WTC11 (cell line): ENCODE data around the gene MACF1. TPM values are rescaled to one million over a fixed set of nuclear protein-coding genes. Genes with fewer than 3 reads are reported as not detected.

ENCODE experiments used
- ATAC-seq: fragments of 200-7000 bp; cut with Tn5 transposase; 2 replicates; pipeline ENCODE4 v1.10.0; 2021; ENCODE audit warnings: mild to moderate bottlenecking, moderate library complexity
- CTCF ChIA-PET: fragments of 300-600 bp; sonication (Branson Sonifier 250); formaldehyde crosslinking; loops from one replicate; lab custom pipeline; 2021; ENCODE audit warnings: antibody characterized with exemption; lab: Charles Lee
- POLR2A ChIA-PET: fragments of 350-600 bp; sonication (Branson Sonifier 250); formaldehyde crosslinking; loops from one replicate; lab custom pipeline; 2021; ENCODE audit warnings: antibody characterized with exemption; lab: Charles Lee
- DNase-seq: peaks from one replicate; pipeline ENCODE4 v3.0.0; 2021; ENCODE audit warnings: low spot score
- H3K27ac Mint-ChIP-seq: 2 replicates; pipeline ENCODE4 v1.8.0; 2021; ENCODE audit warnings: mixed read lengths
- H3K27me3 Mint-ChIP-seq: 2 replicates; pipeline ENCODE4 v1.8.0; 2021; ENCODE audit warnings: low read depth, mild to moderate bottlenecking, moderate library complexity, mixed read lengths
- H3K36me3 Mint-ChIP-seq: 2 replicates; pipeline ENCODE4 v1.8.0; 2021; ENCODE audit warnings: mixed read lengths
- H3K4me1 Mint-ChIP-seq: 2 replicates; pipeline ENCODE4 v1.8.0; 2022; ENCODE audit warnings: mixed read lengths
- H3K4me3 Mint-ChIP-seq: 2 replicates; pipeline ENCODE4 v1.8.0; 2021; ENCODE audit warnings: mild to moderate bottlenecking, moderate library complexity, mixed read lengths
- H3K9me3 Mint-ChIP-seq: 2 replicates; pipeline ENCODE4 v1.8.0; 2021; ENCODE audit warnings: mixed read lengths
- E2F5 ChIP-seq: sonication (generic); formaldehyde crosslinking; IDR thresholded peaks from 2 replicates; pipeline ENCODE4 v1.8.1; 2022; ENCODE audit warnings: mild to moderate bottlenecking, moderate library complexity, missing genetic modification reagents
- ELF4 ChIP-seq: sonication (generic); formaldehyde crosslinking; IDR thresholded peaks from 2 replicates; pipeline ENCODE4 v1.8.1; 2022; ENCODE audit warnings: low read depth, mild to moderate bottlenecking, moderate library complexity, missing genetic modification reagents
- ETV6 ChIP-seq: sonication (generic); formaldehyde crosslinking; IDR thresholded peaks from 2 replicates; pipeline ENCODE4 v1.8.1; 2022; ENCODE audit warnings: mild to moderate bottlenecking, missing genetic modification reagents
- MAX ChIP-seq: sonication (generic); formaldehyde crosslinking; IDR thresholded peaks from 2 replicates; pipeline ENCODE4 v1.8.0; 2022; ENCODE audit warnings: mild to moderate bottlenecking, missing genetic modification reagents
- TCF7 ChIP-seq: sonication (generic); formaldehyde crosslinking; IDR thresholded peaks from 2 replicates; pipeline ENCODE4 v1.8.0; 2022; ENCODE audit warnings: mild to moderate bottlenecking, low read depth, missing genetic modification reagents, moderate library complexity
- ZBTB21 ChIP-seq: sonication (generic); formaldehyde crosslinking; IDR thresholded peaks from 2 replicates; pipeline ENCODE4 v1.8.1; 2023; ENCODE audit warnings: mild to moderate bottlenecking, missing genetic modification reagents, borderline replicate concordance
- ZNF232 ChIP-seq: sonication (generic); formaldehyde crosslinking; IDR thresholded peaks from 2 replicates; pipeline ENCODE4 v1.8.0; 2022; ENCODE audit warnings: mild to moderate bottlenecking, missing genetic modification reagents
- ZNF263 ChIP-seq: sonication (generic); formaldehyde crosslinking; IDR thresholded peaks from 2 replicates; pipeline ENCODE4 v1.8.1; 2022; ENCODE audit warnings: low read depth, mild to moderate bottlenecking, moderate library complexity, missing genetic modification reagents
- ZNF317 ChIP-seq: sonication (generic); formaldehyde crosslinking; IDR thresholded peaks from 2 replicates; pipeline ENCODE4 v1.8.1; 2023; ENCODE audit warnings: low read depth, mild to moderate bottlenecking, moderate library complexity, missing genetic modification reagents, borderline replicate concordance
- ZNF671 ChIP-seq: fragments of 250-450 bp; sonication (Bioruptor Pico); IDR thresholded peaks from 2 replicates; pipeline ENCODE4 v1.8.0; 2021; ENCODE audit warnings: mild to moderate bottlenecking
- total RNA-seq: library from RNA; stranded (reverse); gene quantifications from 3 replicates; pipeline ENCODE4 v1.2.3, GENCODE V29; 2021
- TF ChIP-seq, protein P1 (sequence below): sonication (generic); formaldehyde crosslinking; IDR thresholded peaks from 2 replicates; pipeline ENCODE4 v1.8.0; 2023; ENCODE audit warnings: missing genetic modification reagents, mild to moderate bottlenecking, borderline replicate concordance
- TF ChIP-seq, protein P2 (sequence below): sonication (generic); formaldehyde crosslinking; IDR thresholded peaks from 2 replicates; pipeline ENCODE4 v1.8.0; 2022; ENCODE audit warnings: missing genetic modification reagents

The MACF1 gene
- total RNA-seq, 1 experiment from 2014 or later, result 327 TPM

DNA sequence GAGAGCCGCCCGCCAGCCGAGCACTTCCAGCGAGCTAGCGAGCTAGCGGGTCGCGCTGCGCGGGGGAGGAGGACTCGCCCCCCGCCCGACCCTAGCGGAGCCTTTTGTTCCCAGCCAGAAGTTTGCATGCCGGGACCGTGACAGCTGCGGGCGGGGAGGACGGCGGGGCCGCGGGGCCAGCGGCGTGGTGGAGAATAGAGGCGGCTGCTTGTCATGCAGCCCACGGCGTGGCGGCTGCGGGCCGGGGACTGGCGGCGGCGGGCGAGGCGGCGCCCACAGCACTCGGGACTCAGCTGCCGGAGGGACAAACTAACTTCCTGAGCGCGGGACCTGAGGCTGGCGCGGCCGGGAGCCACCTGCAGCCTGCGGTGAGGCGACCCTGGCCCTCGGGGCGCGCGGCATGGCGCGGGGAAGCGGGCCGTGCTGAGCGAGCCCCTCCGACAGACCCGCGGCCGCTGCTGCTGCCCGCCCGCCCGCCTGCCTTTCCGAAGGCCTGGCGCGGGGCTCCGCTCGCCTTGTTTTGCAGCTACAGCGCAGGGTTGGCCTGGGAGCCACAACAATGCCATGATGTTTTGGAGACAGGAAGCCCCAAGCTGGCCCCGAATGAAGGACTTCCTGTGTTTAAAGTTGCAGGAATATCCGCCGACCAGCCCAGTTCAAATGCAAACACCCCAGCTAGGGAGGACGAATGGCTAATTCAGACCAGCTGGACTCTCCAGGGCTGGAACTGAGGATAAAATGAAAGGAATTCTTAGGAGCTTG, 204.7 kb downstream of the MACF1 start (continued):
- TF ChIP-seq, protein P1, sequence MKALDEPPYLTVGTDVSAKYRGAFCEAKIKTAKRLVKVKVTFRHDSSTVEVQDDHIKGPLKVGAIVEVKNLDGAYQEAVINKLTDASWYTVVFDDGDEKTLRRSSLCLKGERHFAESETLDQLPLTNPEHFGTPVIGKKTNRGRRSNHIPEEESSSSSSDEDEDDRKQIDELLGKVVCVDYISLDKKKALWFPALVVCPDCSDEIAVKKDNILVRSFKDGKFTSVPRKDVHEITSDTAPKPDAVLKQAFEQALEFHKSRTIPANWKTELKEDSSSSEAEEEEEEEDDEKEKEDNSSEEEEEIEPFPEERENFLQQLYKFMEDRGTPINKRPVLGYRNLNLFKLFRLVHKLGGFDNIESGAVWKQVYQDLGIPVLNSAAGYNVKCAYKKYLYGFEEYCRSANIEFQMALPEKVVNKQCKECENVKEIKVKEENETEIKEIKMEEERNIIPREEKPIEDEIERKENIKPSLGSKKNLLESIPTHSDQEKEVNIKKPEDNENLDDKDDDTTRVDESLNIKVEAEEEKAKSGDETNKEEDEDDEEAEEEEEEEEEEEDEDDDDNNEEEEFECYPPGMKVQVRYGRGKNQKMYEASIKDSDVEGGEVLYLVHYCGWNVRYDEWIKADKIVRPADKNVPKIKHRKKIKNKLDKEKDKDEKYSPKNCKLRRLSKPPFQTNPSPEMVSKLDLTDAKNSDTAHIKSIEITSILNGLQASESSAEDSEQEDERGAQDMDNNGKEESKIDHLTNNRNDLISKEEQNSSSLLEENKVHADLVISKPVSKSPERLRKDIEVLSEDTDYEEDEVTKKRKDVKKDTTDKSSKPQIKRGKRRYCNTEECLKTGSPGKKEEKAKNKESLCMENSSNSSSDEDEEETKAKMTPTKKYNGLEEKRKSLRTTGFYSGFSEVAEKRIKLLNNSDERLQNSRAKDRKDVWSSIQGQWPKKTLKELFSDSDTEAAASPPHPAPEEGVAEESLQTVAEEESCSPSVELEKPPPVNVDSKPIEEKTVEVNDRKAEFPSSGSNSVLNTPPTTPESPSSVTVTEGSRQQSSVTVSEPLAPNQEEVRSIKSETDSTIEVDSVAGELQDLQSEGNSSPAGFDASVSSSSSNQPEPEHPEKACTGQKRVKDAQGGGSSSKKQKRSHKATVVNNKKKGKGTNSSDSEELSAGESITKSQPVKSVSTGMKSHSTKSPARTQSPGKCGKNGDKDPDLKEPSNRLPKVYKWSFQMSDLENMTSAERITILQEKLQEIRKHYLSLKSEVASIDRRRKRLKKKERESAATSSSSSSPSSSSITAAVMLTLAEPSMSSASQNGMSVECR (CRISPR knock-in tag), result peak; percentile 77; the same call in 1 of the 2 replicates
- TF ChIP-seq ELF4 (CRISPR knock-in tag) (0 out of 2 replicates have a peak, but pooled peaks have one; percentile 23), ZNF671 (CRISPR knock-in tag) (no peak), ZNF232 (CRISPR knock-in tag) (no peak), ZBTB21 (CRISPR knock-in tag) (peak; percentile 82), ZNF317 (CRISPR knock-in tag) (peak; percentile 38; the same call in 1 of the 2 replicates), ZNF263 (CRISPR knock-in tag) (peak; percentile 74)
- TF ChIP-seq, protein P2, sequence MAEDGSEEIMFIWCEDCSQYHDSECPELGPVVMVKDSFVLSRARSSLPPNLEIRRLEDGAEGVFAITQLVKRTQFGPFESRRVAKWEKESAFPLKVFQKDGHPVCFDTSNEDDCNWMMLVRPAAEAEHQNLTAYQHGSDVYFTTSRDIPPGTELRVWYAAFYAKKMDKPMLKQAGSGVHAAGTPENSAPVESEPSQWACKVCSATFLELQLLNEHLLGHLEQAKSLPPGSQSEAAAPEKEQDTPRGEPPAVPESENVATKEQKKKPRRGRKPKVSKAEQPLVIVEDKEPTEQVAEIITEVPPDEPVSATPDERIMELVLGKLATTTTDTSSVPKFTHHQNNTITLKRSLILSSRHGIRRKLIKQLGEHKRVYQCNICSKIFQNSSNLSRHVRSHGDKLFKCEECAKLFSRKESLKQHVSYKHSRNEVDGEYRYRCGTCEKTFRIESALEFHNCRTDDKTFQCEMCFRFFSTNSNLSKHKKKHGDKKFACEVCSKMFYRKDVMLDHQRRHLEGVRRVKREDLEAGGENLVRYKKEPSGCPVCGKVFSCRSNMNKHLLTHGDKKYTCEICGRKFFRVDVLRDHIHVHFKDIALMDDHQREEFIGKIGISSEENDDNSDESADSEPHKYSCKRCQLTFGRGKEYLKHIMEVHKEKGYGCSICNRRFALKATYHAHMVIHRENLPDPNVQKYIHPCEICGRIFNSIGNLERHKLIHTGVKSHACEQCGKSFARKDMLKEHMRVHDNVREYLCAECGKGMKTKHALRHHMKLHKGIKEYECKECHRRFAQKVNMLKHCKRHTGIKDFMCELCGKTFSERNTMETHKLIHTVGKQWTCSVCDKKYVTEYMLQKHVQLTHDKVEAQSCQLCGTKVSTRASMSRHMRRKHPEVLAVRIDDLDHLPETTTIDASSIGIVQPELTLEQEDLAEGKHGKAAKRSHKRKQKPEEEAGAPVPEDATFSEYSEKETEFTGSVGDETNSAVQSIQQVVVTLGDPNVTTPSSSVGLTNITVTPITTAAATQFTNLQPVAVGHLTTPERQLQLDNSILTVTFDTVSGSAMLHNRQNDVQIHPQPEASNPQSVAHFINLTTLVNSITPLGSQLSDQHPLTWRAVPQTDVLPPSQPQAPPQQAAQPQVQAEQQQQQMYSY (CRISPR knock-in tag), result peak; percentile 36; the same call in 1 of the 2 replicates

- DNase-seq, result peak; percentile 48
- POLR2A ChIA-PET, result interaction anchor here (0.5 to 1.3 kb wide), 4 partner anchors 19 to 521 kb away, joined by 3 read pairs; no protein-coding TSS in a partner anchor
- H3K36me3 Mint-ChIP-seq, result peaks cover 47% of the 10 kb centered on the region
- peaks cover 64% of the 10 kb centered on the region for H3K4me1 Mint-ChIP-seq
- CTCF ChIA-PET, result interaction anchor here (0.6 to 5.6 kb wide), 30 partner anchors 8 to 337 kb away, joined by 3 to 45 read pairs (median 5); no protein-coding TSS in a partner anchor
- peak; percentile 7 for ATAC-seq
- 0 out of 2 replicates have a peak overlapping the region, but pooled peaks have one; percentile 7 for H3K27ac Mint-ChIP-seq
- H3K4me3 Mint-ChIP-seq, result peak overlapping the region; percentile 60
- TF ChIP-seq E2F5 (peak; percentile 35; the same call in 1 of the 2 replicates), MAX (CRISPR knock-in tag) (0 out of 2 replicates have a peak, but pooled peaks have one; percentile 30), TCF7 (no peak), ETV6 (CRISPR knock-in tag) (peak; percentile 65; the same call in 1 of the 2 replicates)
- H3K9me3 Mint-ChIP-seq, result peaks cover 23% of the 10 kb centered on the region
- no peaks in the 10 kb centered on the region; the same call in 1 of the 2 replicates for H3K27me3 Mint-ChIP-seq
These were observed 206.5 kb downstream of the MACF1 start for GRCh38 chr1:39410915-39411436.
